Measurements from ENCODE around the gene N4BP3. TPM values are rescaled to one million over a fixed set of nuclear protein-coding genes. Genes with fewer than 3 reads are reported as not detected.
"Not testable (repeated sequence)": the region's sequence is repeated elsewhere in the genome, so short reads cannot be mapped to it uniquely, and the experiment has no call there.

N4BP3 gene, protein sequence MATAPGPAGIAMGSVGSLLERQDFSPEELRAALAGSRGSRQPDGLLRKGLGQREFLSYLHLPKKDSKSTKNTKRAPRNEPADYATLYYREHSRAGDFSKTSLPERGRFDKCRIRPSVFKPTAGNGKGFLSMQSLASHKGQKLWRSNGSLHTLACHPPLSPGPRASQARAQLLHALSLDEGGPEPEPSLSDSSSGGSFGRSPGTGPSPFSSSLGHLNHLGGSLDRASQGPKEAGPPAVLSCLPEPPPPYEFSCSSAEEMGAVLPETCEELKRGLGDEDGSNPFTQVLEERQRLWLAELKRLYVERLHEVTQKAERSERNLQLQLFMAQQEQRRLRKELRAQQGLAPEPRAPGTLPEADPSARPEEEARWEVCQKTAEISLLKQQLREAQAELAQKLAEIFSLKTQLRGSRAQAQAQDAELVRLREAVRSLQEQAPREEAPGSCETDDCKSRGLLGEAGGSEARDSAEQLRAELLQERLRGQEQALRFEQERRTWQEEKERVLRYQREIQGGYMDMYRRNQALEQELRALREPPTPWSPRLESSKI
- 1 to 10 TPM; 3.3 to 3.7 TPM for total RNA-seq

DNA sequence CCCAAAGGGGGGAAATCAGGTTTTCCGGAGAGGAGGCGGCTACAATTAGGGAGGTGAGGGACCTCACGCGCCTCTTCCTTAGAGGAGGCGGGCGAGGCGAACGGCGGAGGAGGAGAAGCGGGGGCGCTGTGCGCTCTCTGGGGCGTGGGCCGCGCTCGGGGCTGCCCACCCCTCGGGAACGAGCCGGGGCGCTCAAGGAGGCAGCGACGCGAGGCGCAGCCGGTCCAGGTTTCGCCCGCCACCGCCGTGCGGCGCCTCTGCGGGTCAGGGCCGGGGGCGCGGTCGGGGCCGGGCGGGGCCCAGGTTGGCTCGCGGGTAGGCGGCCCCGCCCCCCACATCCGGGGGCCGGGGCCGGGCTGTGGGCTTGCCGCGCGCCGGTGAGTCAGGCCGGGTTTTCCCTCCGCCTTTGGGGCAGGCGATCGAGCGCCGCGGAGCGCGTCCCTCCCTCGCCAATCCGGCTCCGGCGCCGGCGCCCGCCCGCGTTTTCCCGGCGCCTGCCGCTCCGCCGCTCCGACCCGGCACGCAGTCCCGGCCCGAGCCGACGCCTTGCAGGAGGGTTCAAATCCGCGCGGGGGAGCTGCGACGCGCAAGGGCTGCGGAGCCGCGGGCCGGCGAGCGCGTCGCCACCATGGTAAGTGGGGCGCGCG is at the start of gene N4BP3:
Gene N4BP3 (plus strand): TSS at position 392 of the 647 bp plus-strand sequence. CDS start 6,052 bp downstream, outside the sequence.
- Mint-ChIP-seq H3K36me3 (ENCODE audit: low read depth) (peaks cover 2% of the 10 kb centered on the region), H3K27me3 (peaks cover 6% of the 10 kb centered on the region), H3K4me3 (peak within 1 kb of the TSS; percentile 88), H3K4me1 (peaks cover 36% of the 10 kb centered on the region), H3K9me3 (ENCODE audit: low read depth) (peaks cover 3% of the 10 kb centered on the region), H3K27ac (peak within 1 kb of the TSS; percentile 73)
- ATAC-seq (peak; percentile 83), DNase-seq (peak; percentile 92)
- intact Hi-C loops (cut with DNase I, micrococcal nuclease), result loop anchor here (1.0 kb wide), 4 partner anchors 17 to 91 kb away; partner anchors contain the start of genes HNRNPAB (in 1 of the 2) and NHP2 (in 1 of the 2)
- ChIA-PET POLR2A (no interaction called here), CTCF (no interaction called here)

- Mint-ChIP-seq H3K4me1 (peaks cover 3% of the 10 kb centered on the region), H3K36me3 (ENCODE audit: low read depth) (no peaks in the 10 kb centered on the region), H3K9me3 (ENCODE audit: low read depth) (no peaks in the 10 kb centered on the region), H3K27ac (no peak overlapping the region), H3K4me3 (no peak overlapping the region), H3K27me3 (no peaks in the 10 kb centered on the region)
- DNase-seq (no peak), ATAC-seq (no peak)
- intact Hi-C loops (cut with DNase I, micrococcal nuclease), result no loop called here
- POLR2A ChIA-PET, result no interaction called here
- CTCF ChIA-PET, result interaction anchor here (1.0 to 2.1 kb wide), 3 partner anchors 9 to 105 kb away, joined by 4 to 12 read pairs (median 4); no protein-coding TSS in a partner anchor
These were observed 45.6 kb upstream of the N4BP3 start for GRCh38 chr5:178067755-178068154.

DNA sequence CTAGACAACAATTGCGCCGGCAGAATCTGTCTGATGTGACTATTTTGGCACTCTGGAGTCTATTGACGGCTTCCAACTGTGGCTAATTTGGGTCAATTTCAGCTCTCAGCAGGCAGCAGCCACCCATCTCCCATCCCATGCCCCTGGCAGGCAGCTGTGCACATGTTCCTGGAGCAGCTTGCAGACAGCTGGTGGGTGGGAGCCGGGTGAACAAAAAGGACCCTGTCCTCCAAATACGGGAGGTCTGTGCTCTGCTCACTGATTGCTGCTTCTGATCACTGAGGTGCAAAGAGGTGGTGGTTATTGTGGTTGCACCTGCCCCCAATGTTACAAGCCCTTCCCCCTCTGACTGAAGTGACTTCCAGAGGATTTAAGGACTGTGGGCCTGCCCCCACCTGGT is 45.0 kb upstream of the N4BP3 start:
- H3K27me3 Mint-ChIP-seq, result no peaks in the 10 kb centered on the region
- POLR2A ChIA-PET, result no interaction called here
- H3K9me3 Mint-ChIP-seq (ENCODE audit: low read depth), result no peaks in the 10 kb centered on the region
- intact Hi-C loops (cut with DNase I, micrococcal nuclease), result no loop called here
- ATAC-seq, result no peak
- H3K27ac Mint-ChIP-seq, result no peak overlapping the region
- CTCF ChIA-PET, result interaction anchor here (0.6 to 2.1 kb wide), 5 partner anchors 8 to 122 kb away, joined by 3 to 12 read pairs (median 4); no protein-coding TSS in a partner anchor
- H3K4me1 Mint-ChIP-seq, result peaks cover 3% of the 10 kb centered on the region
- no peak overlapping the region for H3K4me3 Mint-ChIP-seq
- DNase-seq, result no peak
- no peaks in the 10 kb centered on the region for H3K36me3 Mint-ChIP-seq (ENCODE audit: low read depth)

- ChIA-PET POLR2A (no interaction called here), CTCF (no interaction called here)
- Mint-ChIP-seq H3K4me1 (peaks cover 3% of the 10 kb centered on the region), H3K27ac (no peak overlapping the region), H3K36me3 (ENCODE audit: low read depth) (no peaks in the 10 kb centered on the region), H3K4me3 (no peak overlapping the region), H3K27me3 (peaks cover 3% of the 10 kb centered on the region), H3K9me3 (ENCODE audit: low read depth) (no peaks in the 10 kb centered on the region)
- intact Hi-C loops (cut with DNase I, micrococcal nuclease), result no loop called here
- peak; percentile 81 for ATAC-seq
- DNase-seq, result peak; percentile 73
These were observed 43.4 kb upstream of the N4BP3 start for GRCh38 chr5:178069909-178070308.

DNA sequence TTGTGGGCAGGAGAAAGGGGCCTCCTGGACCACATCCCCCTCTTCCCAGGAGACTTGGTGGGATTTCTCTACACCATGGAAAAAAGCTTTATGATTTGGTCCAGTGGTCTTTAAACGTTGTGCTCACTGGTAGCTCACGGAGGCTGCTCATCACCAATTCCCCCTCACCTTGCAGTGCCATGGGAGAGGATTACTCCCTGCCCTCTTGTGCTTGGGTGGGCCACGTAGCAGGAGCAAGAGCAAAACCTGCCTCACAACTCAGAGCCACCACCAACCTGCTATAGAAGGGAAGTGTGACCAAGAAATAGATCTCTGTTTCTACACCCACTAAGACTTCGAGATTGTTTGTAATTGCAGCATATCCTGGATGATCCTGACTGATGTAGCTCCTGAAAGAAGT is 42.2 kb upstream of the N4BP3 start:
- intact Hi-C loops (cut with DNase I, micrococcal nuclease), result no loop called here
- Mint-ChIP-seq H3K4me3 (no peak overlapping the region), H3K4me1 (peaks cover 6% of the 10 kb centered on the region)

GRCh38 chr5:178072749-178073148 is 40.6 kb upstream of the N4BP3 start:
- intact Hi-C loops (cut with DNase I, micrococcal nuclease), result no loop called here
- H3K27ac Mint-ChIP-seq, result no peak overlapping the region
- ChIA-PET CTCF (interaction anchor here (1.2 to 6.6 kb wide), 2 partner anchors 10 to 84 kb away, joined by 3 to 137 read pairs; partner anchors contain the start of gene NHP2), POLR2A (no interaction called here)
- DNase-seq (no peak), ATAC-seq (no peak)
- H3K4me1 Mint-ChIP-seq, result peaks cover 6% of the 10 kb centered on the region
- H3K4me3 Mint-ChIP-seq, result no peak overlapping the region
- peaks cover 3% of the 10 kb centered on the region for H3K27me3 Mint-ChIP-seq
- no peaks in the 10 kb centered on the region for H3K9me3 Mint-ChIP-seq (ENCODE audit: low read depth)
- H3K36me3 Mint-ChIP-seq (ENCODE audit: low read depth), result no peaks in the 10 kb centered on the region

More for the DNA sequence above, 42.2 kb upstream of the N4BP3 start:
- Mint-ChIP-seq H3K27me3 (peaks cover 3% of the 10 kb centered on the region), H3K27ac (no peak overlapping the region), H3K9me3 (ENCODE audit: low read depth) (no peaks in the 10 kb centered on the region), H3K36me3 (ENCODE audit: low read depth) (no peaks in the 10 kb centered on the region)
- ATAC-seq (no peak), DNase-seq (no peak)
- CTCF ChIA-PET, result no interaction called here
- POLR2A ChIA-PET, result no interaction called here

DNA sequence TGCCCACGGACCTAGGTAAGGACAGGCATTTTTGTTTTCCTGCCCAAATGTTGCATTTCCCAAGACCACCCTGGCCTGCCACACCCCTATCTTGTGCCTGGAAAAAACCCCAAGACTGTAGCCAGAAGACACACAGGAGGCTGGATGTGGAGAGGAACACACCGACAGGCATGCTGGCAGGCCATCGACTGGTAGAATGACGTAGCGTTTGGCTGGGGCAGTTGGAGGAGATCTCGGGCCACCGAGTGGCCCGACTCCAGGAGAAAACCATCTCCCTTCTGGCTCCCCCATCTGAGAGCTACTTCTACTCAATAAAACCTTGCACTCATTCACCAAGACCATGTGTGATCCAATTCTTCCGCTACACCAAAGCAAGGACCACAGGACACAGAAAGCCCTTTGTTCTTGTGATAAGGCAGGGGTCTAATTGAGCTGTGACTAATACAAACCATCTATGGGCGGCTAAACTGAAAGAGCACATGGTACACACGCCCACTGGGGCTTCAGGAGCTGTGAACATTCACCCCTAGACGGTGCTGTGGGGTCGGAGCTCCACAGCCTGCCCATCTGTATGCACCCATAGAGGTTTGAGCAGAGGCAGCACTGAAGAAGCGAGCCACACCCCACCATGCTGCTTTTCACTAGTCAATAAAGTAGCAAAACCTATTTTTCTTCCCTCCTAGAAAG is 38.9 kb upstream of the N4BP3 start:
- H3K9me3 Mint-ChIP-seq (ENCODE audit: low read depth), result no peaks in the 10 kb centered on the region
- no peak overlapping the region for H3K4me3 Mint-ChIP-seq
- H3K36me3 Mint-ChIP-seq (ENCODE audit: low read depth), result no peaks in the 10 kb centered on the region
- ATAC-seq (no peak), DNase-seq (peak; percentile 25)
- CTCF ChIA-PET, result interaction anchor here (0.7 to 6.6 kb wide), 14 partner anchors 12 to 130 kb away, joined by 3 to 137 read pairs (median 8); partner anchors contain the start of genes HNRNPAB and NHP2
- peaks cover 3% of the 10 kb centered on the region for H3K27me3 Mint-ChIP-seq
- POLR2A ChIA-PET, result interaction anchor here (1.2 kb wide), 1 partner anchor 72 kb away, joined by 4 read pairs; no protein-coding TSS in a partner anchor
- H3K4me1 Mint-ChIP-seq, result peaks cover 3% of the 10 kb centered on the region
- intact Hi-C loops (cut with DNase I, micrococcal nuclease), result no loop called here
- no peak overlapping the region for H3K27ac Mint-ChIP-seq

- H3K4me1 Mint-ChIP-seq, result not testable (repeated sequence)
- CTCF ChIA-PET, result interaction anchor here (0.6 to 6.6 kb wide), 11 partner anchors 10 to 106 kb away, joined by 3 to 137 read pairs (median 11); partner anchors contain the start of gene NHP2
These were observed 36.4 kb upstream of the N4BP3 start for GRCh38 chr5:178076965-178077364.

DNA sequence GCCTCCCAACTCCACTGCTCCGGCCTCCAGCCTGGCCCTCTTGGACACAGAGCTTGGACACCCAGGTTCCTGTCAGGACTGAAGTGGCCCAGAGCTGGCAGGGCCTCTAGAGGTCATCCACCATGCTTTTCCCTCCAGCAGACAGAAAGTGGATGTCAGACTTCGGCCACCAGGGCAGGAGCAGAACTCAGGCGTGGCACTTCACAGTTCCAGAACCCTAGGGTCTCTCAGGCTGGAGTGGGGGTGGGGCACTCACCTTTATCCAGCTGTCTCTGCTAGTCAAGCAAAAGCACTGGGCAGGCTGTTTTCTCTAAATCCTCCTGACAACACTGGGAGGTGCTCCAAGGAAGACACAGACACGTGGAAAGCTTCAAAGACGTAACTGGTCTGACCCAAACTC is 35.6 kb upstream of the N4BP3 start:
- intact Hi-C loops (cut with DNase I, micrococcal nuclease), result loop anchor here in 1 of 2 experiments (2.0 to 5.0 kb wide), 2 partner anchors 43 to 55 kb away; partner anchors contain the start of gene RMND5B
- DNase-seq (no peak), ATAC-seq (no peak)
- CTCF ChIA-PET, result interaction anchor here (0.6 to 6.6 kb wide), 11 partner anchors 11 to 105 kb away, joined by 3 to 137 read pairs (median 5); partner anchors contain the start of gene NHP2
- POLR2A ChIA-PET, result interaction anchor here (1.3 kb wide), 1 partner anchor 71 kb away, joined by 3 read pairs; no protein-coding TSS in a partner anchor
- Mint-ChIP-seq H3K4me3 (no peak overlapping the region), H3K27ac (no peak overlapping the region), H3K27me3 (peaks cover 3% of the 10 kb centered on the region), H3K4me1 (peaks cover 3% of the 10 kb centered on the region), H3K9me3 (ENCODE audit: low read depth) (no peaks in the 10 kb centered on the region), H3K36me3 (ENCODE audit: low read depth) (no peaks in the 10 kb centered on the region)

More at GRCh38 chr5:178076965-178077364, 36.4 kb upstream of the N4BP3 start:
- H3K27ac Mint-ChIP-seq; H3K27me3 Mint-ChIP-seq; H3K9me3 Mint-ChIP-seq (ENCODE audit: low read depth); DNase-seq; ATAC-seq; H3K4me3 Mint-ChIP-seq; H3K36me3 Mint-ChIP-seq (ENCODE audit: low read depth): not testable (repeated sequence)
- POLR2A ChIA-PET, result interaction anchor here (1.3 kb wide), 1 partner anchor 72 kb away, joined by 3 read pairs; no protein-coding TSS in a partner anchor
- intact Hi-C loops (cut with DNase I, micrococcal nuclease), result loop anchor here (1.0 to 5.0 kb wide), 4 partner anchors 44 to 87 kb away; partner anchors contain the start of gene RMND5B (in 1 of the 2)

GRCh38 chr5:178078197-178079010 is 34.9 kb upstream of the N4BP3 start:
- no peak for DNase-seq
- intact Hi-C loops (cut with DNase I, micrococcal nuclease), result loop anchor here in 1 of 2 experiments (5.0 kb wide), 1 partner anchor 54 kb away; the partner anchor contains the start of gene RMND5B
- H3K27ac Mint-ChIP-seq, result no peak overlapping the region
- ChIA-PET CTCF (interaction anchor here (0.5 to 6.6 kb wide), 9 partner anchors 13 to 88 kb away, joined by 3 to 137 read pairs (median 5); partner anchors contain the start of gene NHP2), POLR2A (interaction anchor here (1.3 kb wide), 1 partner anchor 71 kb away, joined by 3 read pairs; no protein-coding TSS in a partner anchor)
- ATAC-seq, result no peak
- no peaks in the 10 kb centered on the region for H3K36me3 Mint-ChIP-seq (ENCODE audit: low read depth)
- peaks cover 3% of the 10 kb centered on the region for H3K27me3 Mint-ChIP-seq
- peaks cover 3% of the 10 kb centered on the region for H3K4me1 Mint-ChIP-seq
- H3K4me3 Mint-ChIP-seq, result no peak overlapping the region
- no peaks in the 10 kb centered on the region for H3K9me3 Mint-ChIP-seq (ENCODE audit: low read depth)
